Gastroesophageal sphincter (tissue), 3 donors: ENCODE results near the gene TMEM91.

Experiments used
- CTCF ChIP-seq, 4 experiments: fragments of 200-600 bp in 2 of 4; fragments of 450-650 bp in 2 of 4; sonication (generic) in 1 of 4; IDR thresholded peaks; one replicate each; pipeline ENCODE4 v1.5.1; 2017 to 2019; ENCODE audit warnings: antibody characterized with exemption in 4 of 4, mild to moderate bottlenecking in 2 of 4, moderate library complexity in 2 of 4
- EP300 ChIP-seq: sonication (generic); formaldehyde crosslinking; IDR thresholded peaks from one replicate; pipeline ENCODE4 v1.6.1; 2017; ENCODE audit warnings: antibody characterized with exemption, mild to moderate bottlenecking

- no peak for TF ChIP-seq CTCF (IDR thresholded peaks at IDR 0.05)
- TF ChIP-seq EP300: no peak
Measured at GRCh38 chr19:41426952-41427646, 50.8 kb downstream of the TMEM91 start, which contains the start of gene B3GNT8.
